ENCODE results near the gene PPA1.
"Not testable (repeated sequence)": the region's sequence is repeated elsewhere in the genome, so short reads cannot be mapped to it uniquely, and the experiment has no call there.

PPA1 gene

GRCh38 chr10:70206762-70207161 lies 26.5 kb downstream of the PPA1 start:
- FAIRE-seq = no peak

DNA sequence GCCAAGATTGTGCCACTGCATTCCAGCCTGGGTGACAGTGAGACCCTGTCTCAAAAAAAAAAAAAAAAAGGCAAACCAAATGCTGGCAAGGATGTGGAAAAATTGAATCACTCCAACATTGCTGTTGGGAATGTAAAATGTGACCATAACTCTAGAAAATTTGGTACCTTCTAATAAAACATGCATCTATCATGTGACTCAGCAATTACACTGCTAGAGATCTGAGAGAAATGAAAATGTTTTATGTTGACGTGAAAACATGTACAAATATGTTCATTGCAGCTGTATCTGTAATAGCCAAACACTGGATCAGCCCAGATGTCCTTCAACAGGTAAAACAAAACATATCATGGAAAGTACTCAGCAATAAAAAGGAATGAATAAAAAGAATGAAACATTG lies 32.1 kb downstream of the PPA1 start:
- FAIRE-seq = no peak

GRCh38 chr10:70198696-70199466 lies 34.3 kb downstream of the PPA1 start:
- no peak for FAIRE-seq

GRCh38 chr10:70197235-70197945 lies 35.8 kb downstream of the PPA1 start:
- no peak for FAIRE-seq

DNA sequence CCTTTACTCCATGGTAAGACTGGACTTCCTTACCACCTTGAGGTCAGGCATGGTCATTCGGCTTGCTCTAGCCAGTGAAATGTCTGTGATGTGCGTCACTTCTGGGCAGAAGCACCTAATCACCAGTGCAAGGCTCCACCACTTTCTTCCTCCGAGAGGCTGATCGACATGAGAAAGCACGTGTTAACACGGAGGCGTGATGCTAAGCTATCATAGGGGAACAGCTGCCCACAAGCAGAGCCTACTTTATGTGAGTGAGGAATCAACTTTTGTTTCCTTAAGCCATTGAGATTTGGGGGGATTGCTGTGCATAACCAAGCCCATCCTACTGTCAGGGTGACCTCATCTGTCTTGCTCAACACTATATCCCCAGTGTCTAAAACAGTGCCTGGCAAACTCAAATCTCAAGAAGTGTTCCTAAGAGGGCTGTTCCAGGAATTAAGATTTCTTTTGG lies 39.8 kb downstream of the PPA1 start:
- no peak for FAIRE-seq

DNA sequence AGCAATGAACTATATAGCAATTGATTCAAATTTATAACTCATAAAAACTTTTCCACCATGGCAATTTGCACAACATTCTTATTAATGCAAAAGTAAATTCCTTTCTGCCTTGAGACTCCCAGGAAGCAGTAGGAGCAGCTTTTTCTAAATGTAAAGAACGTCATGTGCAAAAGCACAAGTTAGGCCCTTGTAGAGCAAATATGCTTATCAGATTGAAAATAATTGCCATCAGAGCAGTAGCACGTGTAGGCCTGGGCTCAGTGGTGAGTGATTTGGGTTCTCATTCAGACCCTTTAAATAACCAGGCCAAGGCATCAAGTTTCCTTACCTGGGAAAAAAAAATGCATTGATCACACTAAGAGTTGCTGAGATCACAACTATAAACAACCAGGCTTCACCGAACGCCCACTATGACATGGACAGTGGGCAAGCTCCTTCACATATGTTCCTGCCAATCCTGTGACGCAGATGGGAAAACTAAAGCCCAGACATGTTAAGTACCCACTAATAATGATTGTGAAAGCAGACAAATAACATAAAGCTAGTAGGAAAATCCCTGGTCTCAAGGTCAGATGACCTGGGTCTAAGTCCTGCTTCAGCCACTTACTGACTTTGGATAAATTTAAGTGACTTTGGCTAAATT lies 40.8 kb downstream of the PPA1 start:
- FAIRE-seq = no peak

- FAIRE-seq = no peak
Observed at GRCh38 chr10:70191972-70192305, 41.3 kb downstream of the PPA1 start.

DNA sequence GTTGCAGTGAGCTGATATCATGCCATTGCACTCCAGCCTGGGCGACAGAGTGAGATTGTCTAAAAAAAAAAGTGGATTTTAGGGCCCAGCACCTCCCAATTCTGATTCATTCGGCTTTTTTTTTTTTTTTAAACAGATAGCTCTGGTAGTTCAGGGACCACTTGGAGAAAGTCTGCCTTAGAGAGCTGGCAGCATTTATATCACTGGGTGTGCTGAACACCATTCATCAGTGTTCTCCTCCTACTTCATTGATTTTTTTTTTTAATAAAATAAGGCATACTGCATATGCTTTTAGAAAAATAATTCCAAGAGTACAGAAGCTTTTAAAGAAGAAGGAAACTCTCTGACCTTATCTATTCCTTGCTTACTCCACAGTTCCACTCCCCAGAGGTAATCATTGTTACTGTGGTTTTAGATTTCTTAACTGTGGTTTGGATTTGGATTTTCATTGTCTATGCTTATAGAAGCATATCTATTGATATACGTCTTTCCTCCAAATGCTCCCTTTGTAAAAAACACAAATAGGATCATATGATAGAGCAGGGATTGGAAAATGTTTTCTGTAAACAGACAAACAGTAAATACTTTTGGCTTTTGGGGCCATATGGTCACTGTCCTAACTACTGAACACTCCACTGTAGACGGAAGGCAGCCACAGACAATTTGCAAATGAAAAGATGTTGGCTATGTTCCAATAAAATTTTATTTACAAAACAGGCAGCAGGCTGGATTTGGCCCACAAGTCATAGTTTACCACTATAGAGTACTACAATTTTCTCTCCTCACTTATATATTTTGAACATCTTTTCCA lies 41.9 kb downstream of the PPA1 start:
- FAIRE-seq = no peak

DNA sequence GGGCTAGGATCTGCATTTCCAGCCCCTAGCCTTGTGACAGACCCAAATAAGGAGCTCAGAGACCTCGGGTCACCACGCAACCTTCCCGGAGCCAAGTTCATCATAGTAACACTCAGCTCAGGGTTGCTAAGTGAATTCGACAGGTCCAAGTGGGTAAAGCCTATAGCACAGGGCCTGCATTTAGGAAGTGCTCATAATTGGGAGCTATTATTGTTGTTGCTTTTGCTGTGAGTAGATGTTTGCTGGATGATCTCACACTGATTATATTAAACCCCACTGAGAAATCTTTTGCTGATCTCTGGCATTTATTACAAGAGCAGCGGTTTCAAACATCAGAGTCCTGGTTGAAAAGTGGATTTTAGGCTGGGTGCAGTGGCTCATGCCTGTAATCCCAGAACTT lies 42.6 kb downstream of the PPA1 start:
- no peak for FAIRE-seq

DNA sequence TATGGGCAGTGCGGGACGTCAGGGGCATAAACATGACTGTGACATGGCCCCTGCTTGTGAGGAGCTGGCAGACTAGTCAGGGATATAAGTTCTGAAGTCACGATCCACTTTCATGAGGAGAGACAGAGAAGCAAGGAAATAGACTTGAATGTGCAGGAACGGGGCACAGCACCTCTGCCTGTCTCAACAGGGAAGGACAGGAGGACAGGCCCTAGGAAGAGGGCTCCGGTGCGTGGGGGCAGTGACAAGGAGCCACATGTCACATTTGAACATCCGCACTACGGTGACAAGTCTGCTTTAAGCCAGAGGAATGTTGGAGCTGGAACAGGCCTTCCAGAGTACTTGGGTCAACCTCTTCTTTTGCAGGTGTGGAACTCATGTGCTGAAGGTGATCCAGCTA lies 43.1 kb downstream of the PPA1 start:
- FAIRE-seq = no peak

GRCh38 chr10:70188768-70189167 lies 44.5 kb downstream of the PPA1 start:
- FAIRE-seq = no peak

- FAIRE-seq = no peak
Observed at GRCh38 chr10:70186571-70186970, 46.7 kb downstream of the PPA1 start.

DNA sequence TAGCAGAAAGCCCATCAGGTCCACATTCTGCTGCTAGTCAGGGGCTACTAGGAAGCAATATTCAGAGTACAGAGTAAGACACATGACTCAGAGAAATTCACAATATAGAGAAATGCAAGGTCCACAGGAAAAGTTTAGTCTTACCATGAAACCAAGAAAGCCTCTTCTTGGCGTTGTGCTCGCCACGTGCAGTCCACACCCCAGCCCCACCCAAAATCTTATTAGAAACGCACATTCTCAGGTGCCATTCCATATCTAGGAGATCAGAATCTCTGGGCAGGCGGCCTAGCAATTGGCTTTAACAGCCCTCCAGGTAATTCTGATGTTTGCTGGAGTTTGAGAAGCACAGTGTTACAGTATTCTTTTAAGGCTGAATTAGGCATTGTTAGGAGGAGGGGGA lies 47.1 kb downstream of the PPA1 start:
- no peak for FAIRE-seq

GRCh38 chr10:70183304-70183703 lies 49.9 kb downstream of the PPA1 start:
- no peak for FAIRE-seq

DNA sequence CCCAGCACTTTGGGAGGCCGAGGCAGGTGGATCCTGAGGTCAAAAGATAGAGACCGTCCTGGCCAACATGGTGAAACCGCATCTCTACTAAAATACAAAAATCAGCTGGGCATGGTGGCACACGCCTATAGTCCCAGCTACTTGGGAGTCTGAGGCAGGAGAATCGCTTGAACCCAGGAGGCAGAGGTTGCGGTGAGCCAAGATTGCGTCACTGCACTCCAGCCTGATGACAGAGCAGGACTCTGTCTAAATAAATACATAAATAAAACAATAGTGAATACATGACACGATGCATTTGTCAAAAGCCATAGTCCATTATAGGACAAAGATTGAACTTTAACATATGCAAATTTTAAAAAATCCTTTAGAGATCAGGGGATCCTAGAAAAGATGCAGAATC lies 54.0 kb downstream of the PPA1 start:
- not testable (repeated sequence) for FAIRE-seq

DNA sequence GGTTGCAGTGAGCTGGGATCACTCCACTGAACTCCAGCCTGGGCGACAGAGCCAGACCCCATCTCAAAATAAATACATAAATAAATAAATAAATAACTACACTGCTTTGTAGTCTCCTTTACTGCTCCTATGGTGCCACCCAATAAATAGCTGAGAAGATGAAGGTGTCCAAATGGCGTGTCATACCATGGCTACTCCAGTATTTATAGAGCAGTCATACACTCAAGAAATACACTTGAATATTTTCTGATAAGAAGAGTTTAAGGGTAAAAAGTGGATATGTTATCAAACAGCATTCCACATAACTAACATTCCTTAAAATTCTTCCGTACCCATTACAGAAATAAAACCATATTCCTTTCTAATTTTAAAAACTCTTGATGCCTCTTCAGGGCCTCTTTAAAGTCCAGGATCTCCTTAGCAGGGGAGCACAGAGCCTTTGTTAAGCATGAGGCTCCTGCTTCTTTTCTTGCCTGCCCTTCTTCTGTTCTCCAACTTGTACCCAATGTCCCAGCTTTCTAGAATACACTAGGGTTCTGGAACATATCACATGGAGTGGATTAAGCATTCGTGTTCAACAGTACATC lies 55.0 kb downstream of the PPA1 start:
- FAIRE-seq = no peak

GRCh38 chr10:70176441-70176840 lies 56.8 kb downstream of the PPA1 start:
- FAIRE-seq = no peak

- FAIRE-seq = no peak
Observed at GRCh38 chr10:70175516-70175915, 57.7 kb downstream of the PPA1 start.

DNA sequence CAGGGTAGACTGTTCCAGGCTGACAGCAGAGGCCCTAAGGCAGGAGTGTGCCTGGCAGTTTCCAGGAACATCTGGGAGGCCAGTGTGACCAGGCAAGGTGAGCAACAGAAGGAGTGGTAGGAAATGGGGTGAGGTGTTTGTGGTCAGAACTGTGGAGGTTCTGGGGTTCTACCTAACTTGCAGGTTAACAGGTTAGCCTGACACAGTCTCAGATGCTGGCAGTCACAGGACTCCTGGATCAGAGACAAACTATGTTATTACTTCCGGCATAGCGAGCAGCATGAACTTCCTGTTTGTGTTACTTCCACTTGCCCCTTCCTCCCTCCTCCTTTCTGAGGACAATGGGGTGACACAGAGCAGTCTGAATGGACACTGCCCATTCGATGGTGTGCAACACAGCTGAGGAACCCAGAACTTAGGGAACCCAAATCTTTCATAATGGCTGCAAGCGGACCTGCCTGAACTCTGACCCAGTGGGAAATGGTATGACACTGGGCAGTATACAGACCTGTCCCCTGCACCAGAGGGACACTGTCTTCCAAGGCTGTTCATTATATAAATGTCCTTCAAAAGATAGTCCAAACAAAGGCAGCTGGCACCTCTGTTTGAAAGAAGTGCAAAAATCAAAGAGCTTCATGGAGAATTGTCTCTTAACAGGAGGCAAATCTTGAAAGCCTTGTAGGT lies 59.0 kb downstream of the PPA1 start:
- FAIRE-seq = no peak

DNA sequence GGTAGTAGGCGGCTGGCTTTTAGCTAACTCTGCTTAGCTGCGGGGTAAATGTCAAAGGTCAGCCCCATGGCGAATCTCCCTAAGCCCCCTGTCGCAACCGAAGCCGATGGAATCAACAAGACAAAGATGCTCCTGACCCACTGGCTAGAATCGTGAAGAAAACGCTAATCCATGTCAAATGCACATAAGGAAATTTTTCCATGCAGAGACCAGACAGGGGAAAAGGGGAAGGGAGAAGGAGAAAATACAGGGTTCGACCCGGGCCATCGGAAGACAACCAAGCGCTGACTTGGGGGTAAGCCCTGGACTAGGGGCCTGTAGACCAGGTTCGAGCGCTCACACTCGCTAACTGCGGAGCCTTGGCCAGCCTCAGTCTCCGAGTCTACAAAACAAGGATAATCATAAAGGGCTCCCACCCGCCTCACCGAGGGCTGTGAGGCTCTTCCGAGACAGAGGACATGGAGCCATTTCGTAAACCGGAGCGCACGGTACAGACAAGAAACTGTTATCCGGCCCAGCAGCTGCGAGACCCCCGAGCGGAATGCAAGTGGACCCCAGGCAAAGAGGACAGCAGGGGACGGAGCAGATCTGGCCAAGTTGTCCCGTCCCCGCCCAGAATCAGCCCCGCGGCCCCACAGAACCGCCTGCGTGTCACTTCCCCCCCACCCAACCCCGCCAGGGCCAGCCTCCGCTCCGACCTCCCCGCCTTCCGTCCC lies 63.4 kb downstream of the PPA1 start:
- no peak for FAIRE-seq

GRCh38 chr10:70169011-70169410 lies 64.2 kb downstream of the PPA1 start:
- no peak for FAIRE-seq

All from colon (tissue), 2 donors.